Naive thymus-derived CD4-positive, alpha-beta T cell (primary cell): ENCODE data around the gene LCE2D. TPM values are rescaled to one million over a fixed set of nuclear protein-coding genes. Genes with fewer than 3 reads are reported as not detected.

Experiments used
- ATAC-seq: fragments of 150-1000 bp; cut with Tn5 transposase; 2 replicates; pipeline ENCODE4 v1.10.0; 2021; ENCODE audit warnings: mild to moderate bottlenecking, moderate library complexity
- CTCF ChIA-PET: fragments of 350-600 bp; sonication (Branson Sonifier 250); formaldehyde crosslinking; loops from one replicate; lab custom pipeline; 2021; ENCODE audit warnings: antibody characterized with exemption; lab: Charles Lee
- POLR2A ChIA-PET: fragments of 350-600 bp; sonication (Branson Sonifier 250); formaldehyde crosslinking; loops from one replicate; lab custom pipeline; 2021; ENCODE audit warnings: antibody characterized with exemption, inconsistent platforms; lab: Charles Lee
- DNase-seq, 9 donors: peaks; one replicate each; pipeline versions ENCODE4 v3.0.0 to v3.0.0-alpha.2; 2020 to 2022; ENCODE audit warnings: mixed read lengths in 1 of 9
- H3K27ac ChIP-seq: one replicate; pipeline ENCODE4 v1.7.0; 2013; ENCODE audit warnings: mild to moderate bottlenecking, low read depth, low read length, moderate library complexity
- H3K27me3 ChIP-seq, 2 donors: one replicate each; pipeline ENCODE4 v1.7.0; 2013; ENCODE audit warnings: low read length in 2 of 2, mild to moderate bottlenecking in 2 of 2, moderate library complexity in 2 of 2; ENCODE audit not compliant: control insufficient read depth in 2 of 2, insufficient read depth in 2 of 2
- H3K36me3 ChIP-seq, 3 experiments: 1 replicate in 2 of 3; 2 replicates in 1 of 3; pipeline ENCODE4 v1.7.0; 2013; ENCODE audit warnings: low read length in 3 of 3, mild to moderate bottlenecking in 3 of 3, moderate library complexity in 1 of 3; ENCODE audit not compliant: insufficient read depth in 3 of 3, control insufficient read depth in 2 of 3
- H3K4me1 ChIP-seq, 2 donors: one replicate each; pipeline ENCODE4 v1.7.0; 2013; ENCODE audit warnings: low read length in 2 of 2, mild to moderate bottlenecking in 2 of 2, moderate library complexity in 1 of 2; ENCODE audit not compliant: control insufficient read depth in 2 of 2, insufficient read depth in 2 of 2
- H3K4me3 ChIP-seq: 2 replicates; pipeline ENCODE4 v1.7.0; 2013; ENCODE audit warnings: mild to moderate bottlenecking, low read length
- H3K9me3 ChIP-seq, 3 experiments: 1 replicate in 2 of 3; 2 replicates in 1 of 3; pipeline ENCODE4 v1.7.0; 2013; ENCODE audit warnings: low read length in 3 of 3; ENCODE audit not compliant: control insufficient read depth in 2 of 3
- H3K27ac Mint-ChIP-seq, 9 donors: one replicate each; pipeline ENCODE4 v1.8.0; 2020 to 2022; ENCODE audit warnings: mixed read lengths in 9 of 9, mild to moderate bottlenecking in 8 of 9, moderate library complexity in 5 of 9, inconsistent platforms in 2 of 9
- H3K27me3 Mint-ChIP-seq, 5 donors: one replicate each; pipeline ENCODE4 v1.8.0; 2021 to 2022; ENCODE audit warnings: mixed read lengths in 5 of 5, mild to moderate bottlenecking in 1 of 5
- H3K36me3 Mint-ChIP-seq, 5 donors: one replicate each; pipeline ENCODE4 v1.8.0; 2020 to 2022; ENCODE audit warnings: mixed read lengths in 5 of 5, mild to moderate bottlenecking in 3 of 5, inconsistent platforms in 1 of 5
- H3K4me1 Mint-ChIP-seq, 7 donors: one replicate each; pipeline ENCODE4 v1.8.0; 2020 to 2022; ENCODE audit warnings: mixed read lengths in 7 of 7, mild to moderate bottlenecking in 3 of 7, inconsistent platforms in 1 of 7
- H3K4me3 Mint-ChIP-seq, 10 donors: one replicate each; pipeline ENCODE4 v1.8.0; 2020 to 2022; ENCODE audit warnings: mild to moderate bottlenecking in 10 of 10, mixed read lengths in 10 of 10, moderate library complexity in 6 of 10, inconsistent platforms in 2 of 10
- H3K9me3 Mint-ChIP-seq, 11 donors: one replicate each; pipeline ENCODE4 v1.8.0; 2020 to 2022; ENCODE audit warnings: mixed read lengths in 11 of 11, mild to moderate bottlenecking in 4 of 11, inconsistent platforms in 1 of 11, moderate library complexity in 1 of 11
- intact Hi-C, 2 donors: fragments of 100-400 bp; cut with micrococcal nuclease; formaldehyde crosslinking; loops; one replicate each; pipeline ENCODE4 v1.15.1; 2023
- polyA plus RNA-seq, 2 donors: library from polyadenylated mRNA; unstranded; fragments of 300-500 nt; fragmentation: Illumina TruSeq; gene quantifications; one replicate each; pipeline ENCODE4 v1.2.3, GENCODE V29; 2021
- total RNA-seq, 6 experiments: library from RNA in 5 of 6; stranded (reverse) in 5 of 6; gene quantifications; 1 replicate in 5 of 6; 2 replicates in 1 of 6; pipeline ENCODE4 v1.2.3 and lab custom pipeline; 2021 to 2026

Gene LCE2D
- total RNA-seq (not detected), polyA plus RNA-seq (not detected), total RNA-seq (lab: John Stamatoyannopoulos, UW) (not detected)

DNA sequence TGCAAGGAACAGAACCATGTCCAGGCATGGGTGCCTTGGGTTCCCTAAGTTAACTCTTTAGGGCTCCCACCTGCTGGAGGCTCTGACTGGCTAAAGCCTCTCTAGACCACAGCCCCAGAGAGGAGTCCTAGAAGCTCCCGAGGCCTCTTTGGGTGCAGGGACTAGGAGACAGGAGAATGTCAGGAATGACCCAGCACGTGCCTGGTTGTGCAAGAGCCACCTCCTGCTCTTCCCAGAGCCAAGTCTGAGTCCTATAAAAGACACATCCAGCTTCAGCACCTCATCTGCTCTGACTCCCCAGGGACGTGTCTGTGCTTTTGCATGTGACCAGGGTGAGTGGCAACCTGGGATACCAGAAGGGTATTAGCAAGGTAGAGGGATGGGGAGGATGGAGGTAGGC, at the start of gene LCE2D:
LCE2D (plus strand) TSS at position 283 of the 400 bp plus-strand sequence. CDS start 726 bp downstream, outside the sequence.
- ChIA-PET POLR2A (no interaction called here), CTCF (no interaction called here)

GRCh38 chr1:152613511-152613910, 49.7 kb upstream of the LCE2D start, which contains the start of gene LCE3B:
Gene LCE3B, plus strand, starts transcription at chr1:152613811. Its CDS starts 0 bp downstream, at chr1:152613811.
- peaks cover 0 to 3% (median 0%) of the 10 kb centered on the region in 5 donors for H3K36me3 Mint-ChIP-seq
- no peaks in the 10 kb centered on the region for H3K27me3 ChIP-seq
- POLR2A ChIA-PET = no interaction called here
- H3K27ac Mint-ChIP-seq = no peak within 1 kb of the TSS
- no peak for DNase-seq
- H3K9me3 Mint-ChIP-seq = peaks cover 0 to 10% (median 5%) of the 10 kb centered on the region in 11 donors
- H3K27ac ChIP-seq = no peak within 1 kb of the TSS
- H3K4me3 ChIP-seq = no peak within 1 kb of the TSS
- intact Hi-C loops = no loop called here
- no peak within 1 kb of the TSS for H3K4me3 Mint-ChIP-seq
- H3K36me3 ChIP-seq = no peaks in the 10 kb centered on the region
- H3K9me3 ChIP-seq = peaks cover 0 to 2% (median 0%) of the 10 kb centered on the region in 3 experiments
- CTCF ChIA-PET = no interaction called here
- ATAC-seq = no peak
- no peaks in the 10 kb centered on the region for H3K4me1 ChIP-seq
- no peaks in the 10 kb centered on the region for H3K4me1 Mint-ChIP-seq
- peaks cover 0 to 53% (median 12%) of the 10 kb centered on the region in 5 donors for H3K27me3 Mint-ChIP-seq

More for the DNA sequence above, at the start of gene LCE2D:
- Histone ChIP-seq H3K4me3 (no peak within 1 kb of the TSS), H3K36me3 (no peaks in the 10 kb centered on the region), H3K4me1 (no peaks in the 10 kb centered on the region), H3K27me3 (no peaks in the 10 kb centered on the region), H3K9me3 (no peaks in the 10 kb centered on the region), H3K27ac (no peak within 1 kb of the TSS)
- Mint-ChIP-seq H3K9me3 (no peaks in the 10 kb centered on the region), H3K4me1 (no peaks in the 10 kb centered on the region), H3K36me3 (no peaks in the 10 kb centered on the region), H3K27me3 (peaks cover 2 to 38% (median 23%) of the 10 kb centered on the region in 5 donors), H3K27ac (no peak within 1 kb of the TSS), H3K4me3 (no peak within 1 kb of the TSS)
- ATAC-seq (no peak), DNase-seq (no peak)
- intact Hi-C loops = no loop called here

GRCh38 chr1:152621993-152622392, 41.2 kb upstream of the LCE2D start:
- intact Hi-C loops = no loop called here
- Mint-ChIP-seq H3K9me3 (peaks cover 6 to 15% (median 11%) of the 10 kb centered on the region in 11 donors), H3K4me1 (peaks cover 0 to 4% (median 0%) of the 10 kb centered on the region in 7 donors), H3K4me3 (no peak overlapping the region), H3K36me3 (peaks cover 0 to 5% (median 0%) of the 10 kb centered on the region in 5 donors), H3K27ac (peak overlapping the region in 1 of 9 donors; percentile 60), H3K27me3 (peaks cover 9 to 47% (median 23%) of the 10 kb centered on the region in 5 donors)
- no peak for ATAC-seq
- Histone ChIP-seq H3K4me1 (no peaks in the 10 kb centered on the region), H3K36me3 (no peaks in the 10 kb centered on the region), H3K4me3 (no peak overlapping the region), H3K9me3 (peaks cover 0 to 10% (median 0%) of the 10 kb centered on the region in 3 experiments), H3K27ac (no peak overlapping the region), H3K27me3 (no peaks in the 10 kb centered on the region)
- DNase-seq = no peak
- POLR2A ChIA-PET = no interaction called here
- CTCF ChIA-PET = no interaction called here

DNA sequence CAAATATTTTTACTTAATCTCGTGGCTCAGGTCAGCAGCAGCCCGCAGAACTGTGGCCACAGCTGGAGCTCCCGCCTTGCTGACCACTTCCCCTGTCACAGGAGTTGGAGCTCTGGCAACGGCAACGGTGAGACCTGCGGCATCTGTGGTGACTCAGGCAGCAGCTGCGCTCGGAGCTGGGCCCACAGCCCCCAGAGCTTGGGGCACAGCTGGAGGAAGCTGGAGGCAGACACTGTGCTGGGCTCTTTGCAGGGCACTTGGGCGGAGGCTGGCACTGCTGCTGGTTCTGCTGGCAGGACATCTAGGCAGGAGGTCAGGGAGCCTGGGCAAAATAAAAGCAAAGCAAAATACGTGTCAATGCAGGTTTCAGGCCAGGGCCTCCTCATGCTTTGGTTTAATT, 40.4 kb upstream of the LCE2D start, which contains the start of gene LCE3A:
LCE3A (minus strand) TSS at position 301 of the 400 bp plus-strand sequence; CDS start at position 301, 0 bp downstream.
- CTCF ChIA-PET = no interaction called here
- H3K4me1 ChIP-seq = no peaks in the 10 kb centered on the region

DNA sequence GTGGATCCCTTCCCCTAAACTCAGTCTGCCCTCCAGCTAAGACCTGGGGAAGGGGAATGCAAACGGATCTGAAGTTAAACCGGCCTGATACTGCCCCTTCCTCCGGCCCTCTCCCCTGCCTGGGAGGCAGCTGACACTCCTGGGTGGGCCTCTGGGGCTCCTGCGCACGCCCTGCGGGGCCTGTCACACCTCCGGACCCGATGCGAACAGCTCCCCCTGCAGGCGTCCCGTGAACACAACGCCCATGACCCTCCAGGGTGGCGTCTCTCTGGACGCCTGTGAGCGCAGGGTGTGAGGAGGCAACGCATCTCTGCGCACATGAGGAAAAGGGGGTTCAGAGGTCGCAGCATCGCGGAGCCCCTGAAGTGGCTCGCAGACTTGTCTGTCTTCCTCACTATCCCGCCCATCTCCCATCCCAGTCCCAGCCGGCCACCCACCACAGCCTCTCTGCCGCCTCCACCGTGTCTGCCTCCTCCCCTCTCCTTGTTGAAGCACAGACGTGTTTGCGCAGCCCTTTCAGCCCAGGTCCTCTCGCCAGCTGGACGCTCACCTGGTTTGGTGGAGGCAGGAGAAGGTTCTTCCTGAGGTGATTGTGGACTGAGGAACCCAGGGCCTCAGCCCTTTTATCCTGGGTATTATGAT, 39.9 kb upstream of the LCE2D start:
- intact Hi-C loops = no loop called here
- Mint-ChIP-seq H3K4me3 (no peak overlapping the region), H3K4me1 (peaks cover 0 to 4% (median 0%) of the 10 kb centered on the region in 7 donors), H3K27me3 (peaks cover 9 to 58% (median 34%) of the 10 kb centered on the region in 5 donors), H3K36me3 (peaks cover 0 to 4% (median 0%) of the 10 kb centered on the region in 5 donors), H3K27ac (no peak overlapping the region), H3K9me3 (peaks cover 3 to 12% (median 6%) of the 10 kb centered on the region in 11 donors)
- CTCF ChIA-PET = no interaction called here
- no peak overlapping the region for H3K27ac ChIP-seq
- H3K4me3 ChIP-seq = no peak overlapping the region
- DNase-seq (no peak), ATAC-seq (no peak)
- no peaks in the 10 kb centered on the region for H3K4me1 ChIP-seq
- peaks cover 0 to 10% (median 0%) of the 10 kb centered on the region in 3 experiments for H3K9me3 ChIP-seq
- no peaks in the 10 kb centered on the region for H3K36me3 ChIP-seq
- POLR2A ChIA-PET = no interaction called here
- H3K27me3 ChIP-seq = no peaks in the 10 kb centered on the region

More for the DNA sequence above, 40.4 kb upstream of the LCE2D start, which contains the start of gene LCE3A:
- H3K9me3 Mint-ChIP-seq = peaks cover 5 to 14% (median 7%) of the 10 kb centered on the region in 11 donors
- H3K4me3 Mint-ChIP-seq = no peak within 1 kb of the TSS
- peaks cover 0 to 10% (median 0%) of the 10 kb centered on the region in 3 experiments for H3K9me3 ChIP-seq
- no peak within 1 kb of the TSS for H3K27ac ChIP-seq
- no peak for ATAC-seq
- intact Hi-C loops = no loop called here
- H3K4me3 ChIP-seq = no peak within 1 kb of the TSS
- H3K27me3 ChIP-seq = no peaks in the 10 kb centered on the region
- H3K4me1 Mint-ChIP-seq = peaks cover 0 to 4% (median 0%) of the 10 kb centered on the region in 7 donors
- peaks cover 0 to 5% (median 0%) of the 10 kb centered on the region in 5 donors for H3K36me3 Mint-ChIP-seq
- POLR2A ChIA-PET = no interaction called here
- H3K36me3 ChIP-seq = no peaks in the 10 kb centered on the region
- peak within 1 kb of the TSS in 1 of 9 donors; percentile 60 for H3K27ac Mint-ChIP-seq
- DNase-seq = no peak
- H3K27me3 Mint-ChIP-seq = peaks cover 9 to 53% (median 31%) of the 10 kb centered on the region in 5 donors

DNA sequence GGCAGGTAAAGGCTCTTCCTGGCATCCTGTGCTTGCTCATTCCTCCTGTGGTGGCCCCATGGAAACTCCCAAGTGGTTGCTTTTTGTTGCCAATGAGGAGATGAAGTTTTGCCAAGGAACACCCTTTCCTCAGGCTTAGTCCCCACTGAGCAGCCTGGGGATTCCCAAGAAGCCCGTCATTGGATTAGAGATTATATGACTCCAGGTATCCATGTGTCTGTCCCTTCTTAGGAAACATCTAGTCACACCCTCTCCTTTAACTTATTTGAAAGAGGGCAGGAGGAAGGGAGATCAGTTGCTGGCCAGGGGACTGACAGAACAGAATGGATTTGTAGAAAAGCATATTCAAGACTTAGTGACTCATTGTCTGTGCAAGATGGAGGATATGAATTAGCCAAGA, 36.4 kb upstream of the LCE2D start:
- H3K4me3 Mint-ChIP-seq = no peak overlapping the region
- H3K4me3 ChIP-seq = no peak overlapping the region
- H3K4me1 ChIP-seq = no peaks in the 10 kb centered on the region
- no peak overlapping the region for H3K27ac Mint-ChIP-seq
- POLR2A ChIA-PET = no interaction called here
- no peaks in the 10 kb centered on the region for H3K36me3 ChIP-seq
- peaks cover 0 to 8% (median 2%) of the 10 kb centered on the region in 11 donors for H3K9me3 Mint-ChIP-seq
- no peak for DNase-seq
- peaks cover 0 to 5% of the 10 kb centered on the region in 2 donors for H3K27me3 ChIP-seq
- peaks cover 7 to 64% (median 48%) of the 10 kb centered on the region in 5 donors for H3K27me3 Mint-ChIP-seq
- no peaks in the 10 kb centered on the region for H3K36me3 Mint-ChIP-seq
- no peaks in the 10 kb centered on the region for H3K9me3 ChIP-seq
- CTCF ChIA-PET = no interaction called here
- intact Hi-C loops = no loop called here
- no peak for ATAC-seq
- H3K27ac ChIP-seq = no peak overlapping the region
- H3K4me1 Mint-ChIP-seq = peaks cover 0 to 4% (median 0%) of the 10 kb centered on the region in 7 donors
